AG04449 (cell line): ENCODE data around the gene TMUB2.

Experiments used
- CTCF ChIA-PET: fragments of 350-600 bp; formaldehyde crosslinking; extraction: SDS; loops from one replicate; lab custom pipeline; 2021; ENCODE audit warnings: antibody characterized with exemption; lab: Yijun Ruan, JAX
- POLR2A ChIA-PET: fragments of 400-600, 350-600 bp; formaldehyde crosslinking; extraction: SDS; loops from one replicate; lab custom pipeline; 2020; ENCODE audit warnings: antibody characterized with exemption, inconsistent platforms; lab: Yijun Ruan, JAX
- DNase-seq: peaks from one replicate; pipeline ENCODE4 v3.0.0-alpha.2; 2010; ENCODE audit warnings: low read depth, low spot score
- H3K4me3 ChIP-seq: 2 replicates; pipeline ENCODE4 v1.5.1; 2011; ENCODE audit warnings: low read depth, mild to moderate bottlenecking, control low read depth, low read length
- CTCF ChIP-seq: IDR thresholded peaks from one replicate; pipeline ENCODE4 v1.5.1; 2011; ENCODE audit warnings: mild to moderate bottlenecking, moderate library complexity, low read length, control low read depth, inconsistent platforms; ENCODE audit not compliant: insufficient read depth; ENCODE audit errors: missing control alignments

TMUB2 gene

GRCh38 chr17:44198721-44199552, 12.2 kb downstream of the TMUB2 start:
- ChIA-PET POLR2A (interaction anchor here (0.6 to 2.0 kb wide), 7 partner anchors 9 to 200 kb away, joined by 3 to 10 read pairs (median 3); partner anchors contain the start of genes TMUB2 and UBTF), CTCF (interaction anchor here (1.0 to 2.4 kb wide), 8 partner anchors 10 to 160 kb away, joined by 3 to 15 read pairs (median 6); no protein-coding TSS in a partner anchor)
- peak overlapping the region; percentile 79 for H3K4me3 ChIP-seq
- no peak for TF ChIP-seq CTCF
- DNase-seq = no peak

GRCh38 chr17:44199553-44200477, 13.0 kb downstream of the TMUB2 start, which contains the start of gene ATXN7L3:
Gene ATXN7L3, minus strand, starts transcription at chr17:44199884. Its CDS starts 1,814 bp downstream, at chr17:44198070.
- no peak for TF ChIP-seq CTCF
- ChIA-PET CTCF (interaction anchor here (1.4 to 5.1 kb wide), 4 partner anchors 10 to 151 kb away, joined by 5 to 72 read pairs (median 12); no protein-coding TSS in a partner anchor), POLR2A (interaction anchor here (1.5 to 2.0 kb wide), 3 partner anchors 10 to 20 kb away, joined by 5 to 10 read pairs (median 8); partner anchors contain the start of genes TMUB2 and UBTF)
- peak; percentile 81 for DNase-seq
- H3K4me3 ChIP-seq = peak within 1 kb of the TSS; percentile 79

- no peak for DNase-seq
- peak overlapping the region; percentile 73 for H3K4me3 ChIP-seq
- ChIA-PET POLR2A (interaction anchor here (0.6 to 1.7 kb wide), 4 partner anchors 11 to 19 kb away, joined by 3 to 8 read pairs (median 4); partner anchors contain the start of genes TMUB2 and UBTF), CTCF (interaction anchor here (1.4 to 5.1 kb wide), 3 partner anchors 12 to 149 kb away, joined by 3 to 72 read pairs (median 9); no protein-coding TSS in a partner anchor)
- TF ChIP-seq CTCF = no peak
Observed at GRCh38 chr17:44200478-44201155, 13.8 kb downstream of the TMUB2 start.

GRCh38 chr17:44202756-44203155, 16.0 kb downstream of the TMUB2 start:
- POLR2A ChIA-PET = no interaction called here
- no peak for DNase-seq
- no peak for TF ChIP-seq CTCF
- no peak overlapping the region for H3K4me3 ChIP-seq
- CTCF ChIA-PET = interaction anchor here (2.2 to 5.1 kb wide), 2 partner anchors 10 to 15 kb away, joined by 22 to 72 read pairs; no protein-coding TSS in a partner anchor

GRCh38 chr17:44203731-44204440, 17.1 kb downstream of the TMUB2 start:
- TF ChIP-seq CTCF = peak; percentile 62
- CTCF ChIA-PET = interaction anchor here (0.7 to 5.1 kb wide), 21 partner anchors 8 to 319 kb away, joined by 3 to 72 read pairs (median 3); partner anchors contain the start of genes GRN and SLC25A39
- H3K4me3 ChIP-seq = no peak overlapping the region
- POLR2A ChIA-PET = interaction anchor here (0.8 kb wide), 1 partner anchor 15 kb away, joined by 3 read pairs; no protein-coding TSS in a partner anchor
- DNase-seq = no peak
